GM20000 (cell line): ENCODE data around the gene WBP11.

Source experiments
- DNase-seq: peaks from one replicate; pipeline ENCODE4 v3.0.0; 2012; ENCODE audit warnings: low spot score
- TF ChIP-seq, protein P1 (sequence below): IDR thresholded peaks from 2 replicates; pipeline ENCODE4 v1.5.1; 2012; ENCODE audit warnings: mild to moderate bottlenecking, control low read depth; ENCODE audit errors: extremely low read depth, missing control alignments

The WBP11 gene

DNA sequence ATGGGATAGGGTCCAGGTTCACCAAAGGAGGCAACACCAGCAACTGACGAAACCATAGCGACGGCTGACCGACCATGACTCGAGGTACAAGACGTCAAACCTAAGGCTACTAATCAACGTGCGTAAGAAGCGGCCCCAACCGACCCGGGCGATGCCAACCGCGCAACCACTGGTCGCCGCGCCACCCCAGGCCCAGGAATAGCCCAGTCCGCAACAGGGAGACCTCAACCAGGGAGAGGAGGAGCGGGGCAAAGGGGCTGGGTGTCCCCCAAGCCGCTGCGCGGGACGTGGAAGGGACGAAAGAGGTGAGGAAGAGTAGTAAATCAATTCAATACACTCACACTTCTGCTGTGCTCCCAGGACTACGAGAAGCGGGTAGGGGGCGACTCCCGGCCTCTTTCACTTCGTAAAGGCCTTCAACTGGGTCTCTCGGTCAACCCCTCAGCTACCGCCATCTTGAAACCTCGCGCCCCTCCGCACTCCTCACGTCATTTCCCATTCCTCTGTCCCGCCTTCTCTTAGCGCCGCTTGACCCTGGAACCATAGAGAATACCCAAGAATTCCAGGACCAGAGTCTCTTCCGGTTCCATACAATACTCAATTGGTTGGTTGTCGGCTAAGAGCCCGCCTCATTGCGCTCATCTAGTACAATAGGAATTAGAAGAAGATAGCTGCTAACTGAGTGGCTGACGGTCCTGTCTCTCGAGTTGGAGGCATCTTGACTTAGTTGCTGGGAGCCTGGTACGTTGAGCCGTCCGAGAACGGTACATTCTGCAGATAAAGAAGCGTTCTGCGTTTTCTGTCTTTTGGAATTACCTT lies at the start of gene WBP11, which contains the start of gene C12orf60:
TSS of gene WBP11 (minus strand) at position 468 of the 819 bp plus-strand sequence. CDS start 2,095 bp downstream, outside the sequence.
TSS of gene C12orf60 (plus strand) at position 660 of the 819 bp plus-strand sequence. CDS start 19,266 bp downstream, outside the sequence.
- DNase-seq = peak; percentile 90
- TF ChIP-seq, protein P1, sequence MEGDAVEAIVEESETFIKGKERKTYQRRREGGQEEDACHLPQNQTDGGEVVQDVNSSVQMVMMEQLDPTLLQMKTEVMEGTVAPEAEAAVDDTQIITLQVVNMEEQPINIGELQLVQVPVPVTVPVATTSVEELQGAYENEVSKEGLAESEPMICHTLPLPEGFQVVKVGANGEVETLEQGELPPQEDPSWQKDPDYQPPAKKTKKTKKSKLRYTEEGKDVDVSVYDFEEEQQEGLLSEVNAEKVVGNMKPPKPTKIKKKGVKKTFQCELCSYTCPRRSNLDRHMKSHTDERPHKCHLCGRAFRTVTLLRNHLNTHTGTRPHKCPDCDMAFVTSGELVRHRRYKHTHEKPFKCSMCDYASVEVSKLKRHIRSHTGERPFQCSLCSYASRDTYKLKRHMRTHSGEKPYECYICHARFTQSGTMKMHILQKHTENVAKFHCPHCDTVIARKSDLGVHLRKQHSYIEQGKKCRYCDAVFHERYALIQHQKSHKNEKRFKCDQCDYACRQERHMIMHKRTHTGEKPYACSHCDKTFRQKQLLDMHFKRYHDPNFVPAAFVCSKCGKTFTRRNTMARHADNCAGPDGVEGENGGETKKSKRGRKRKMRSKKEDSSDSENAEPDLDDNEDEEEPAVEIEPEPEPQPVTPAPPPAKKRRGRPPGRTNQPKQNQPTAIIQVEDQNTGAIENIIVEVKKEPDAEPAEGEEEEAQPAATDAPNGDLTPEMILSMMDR = no peak

DNA sequence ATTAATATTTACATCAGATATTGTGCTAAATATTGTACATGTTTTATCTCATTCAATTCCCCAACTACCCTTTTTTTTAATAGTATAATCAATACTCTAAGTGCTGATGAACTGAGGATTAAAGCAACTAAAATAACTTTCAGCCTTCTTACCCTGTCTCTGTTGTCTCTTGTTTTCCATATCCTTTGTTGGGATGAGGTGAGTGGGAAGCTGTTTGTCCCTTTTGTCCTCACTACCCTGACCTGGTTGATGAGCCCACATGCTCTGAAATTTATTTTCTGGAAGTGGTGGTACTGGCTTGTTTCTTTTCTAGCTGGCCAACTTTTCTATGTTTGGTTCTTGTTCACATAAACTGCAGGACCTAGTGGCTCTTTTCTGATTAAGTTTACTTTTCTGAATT lies 49.6 kb upstream of the WBP11 start:
- TF ChIP-seq, protein P1 = no peak
- no peak for DNase-seq

DNA sequence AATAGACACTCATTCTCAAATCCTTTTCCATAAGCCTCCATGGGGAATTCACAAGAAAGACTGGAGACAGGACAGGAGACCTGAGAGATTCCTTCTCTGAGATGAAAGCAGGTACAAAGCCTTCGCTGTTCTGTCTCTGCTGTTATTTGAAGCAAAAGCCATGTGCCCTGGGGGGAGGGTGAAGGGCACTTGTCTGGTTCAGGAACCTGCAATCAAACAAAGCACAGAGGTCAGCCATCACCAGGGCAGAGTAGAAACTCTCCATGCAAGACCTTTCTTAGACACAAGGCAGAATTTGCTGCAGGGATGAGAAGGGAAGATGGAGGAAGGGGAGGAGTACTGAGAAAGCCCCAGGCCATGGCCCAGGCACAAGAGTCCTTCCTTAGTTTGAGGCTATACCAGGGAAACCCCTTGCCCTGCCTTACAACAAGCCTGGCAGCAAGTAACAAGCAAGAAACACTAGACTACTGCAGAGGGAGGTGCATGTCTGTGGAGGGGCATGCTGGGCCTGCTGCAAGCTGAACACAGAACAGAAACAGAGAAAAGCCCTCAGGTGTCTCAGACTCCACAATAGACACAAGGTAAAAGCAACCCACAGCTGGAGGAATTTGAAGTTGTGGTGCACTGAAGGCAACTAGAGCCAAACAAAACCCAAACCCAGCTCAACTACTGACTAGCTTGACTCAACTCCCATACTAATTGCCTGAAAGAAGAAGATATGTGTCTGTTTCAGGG lies 47.8 kb upstream of the WBP11 start:
- TF ChIP-seq, protein P1 = no peak
- no peak for DNase-seq

DNA sequence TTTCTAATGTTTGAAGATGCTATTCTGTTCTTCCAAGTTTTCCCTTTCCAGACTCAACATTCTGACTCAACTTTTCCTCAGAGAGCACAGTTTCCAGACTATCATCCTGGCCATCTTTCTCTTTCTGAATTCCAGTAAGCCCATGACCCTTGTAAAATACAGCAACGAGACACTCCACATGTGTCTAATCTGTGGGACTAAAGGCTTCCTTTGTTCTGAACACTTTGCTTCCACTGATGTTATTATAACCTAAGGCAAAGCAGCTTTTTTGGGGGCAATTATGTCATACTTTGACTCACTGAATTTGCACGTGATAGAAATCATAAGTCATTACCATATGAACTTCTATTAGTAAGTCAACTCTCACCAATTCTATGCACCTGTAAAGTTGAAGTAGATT lies 46.4 kb upstream of the WBP11 start:
- DNase-seq = no peak
- TF ChIP-seq, protein P1 = no peak

DNA sequence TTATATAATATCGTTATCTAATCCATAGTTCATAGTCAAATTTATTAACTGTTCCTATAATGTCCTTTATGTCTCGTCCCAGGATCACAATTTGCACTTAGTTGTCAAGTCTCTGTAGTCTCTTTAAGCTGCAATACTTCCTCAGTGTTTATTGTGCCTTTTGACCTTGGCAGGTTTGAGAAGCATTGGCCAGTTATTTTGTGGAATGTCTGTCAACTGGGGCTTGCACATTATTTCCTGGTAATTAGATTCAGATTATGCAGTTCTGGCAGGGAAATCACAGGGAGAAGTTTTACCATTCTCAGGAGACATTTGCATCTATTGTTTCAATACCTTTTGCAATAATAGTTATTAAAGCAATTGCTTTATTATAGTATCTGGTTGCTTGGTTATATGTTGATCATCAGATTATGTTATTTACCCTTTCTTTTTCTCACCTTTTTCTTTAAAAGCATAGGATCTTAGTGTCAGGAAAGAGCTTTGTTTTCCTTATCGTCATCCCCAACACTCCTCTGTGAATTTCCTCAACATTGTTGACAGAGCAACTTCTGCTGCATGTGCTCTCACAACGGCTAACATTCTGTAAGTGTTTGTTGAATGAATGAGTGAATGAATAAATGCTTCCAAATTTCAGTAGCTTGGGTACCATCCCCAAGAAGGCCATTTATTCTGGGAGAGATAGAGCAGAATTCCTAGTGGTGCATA lies 43.8 kb upstream of the WBP11 start:
- no peak for DNase-seq
- TF ChIP-seq, protein P1 = no peak

DNA sequence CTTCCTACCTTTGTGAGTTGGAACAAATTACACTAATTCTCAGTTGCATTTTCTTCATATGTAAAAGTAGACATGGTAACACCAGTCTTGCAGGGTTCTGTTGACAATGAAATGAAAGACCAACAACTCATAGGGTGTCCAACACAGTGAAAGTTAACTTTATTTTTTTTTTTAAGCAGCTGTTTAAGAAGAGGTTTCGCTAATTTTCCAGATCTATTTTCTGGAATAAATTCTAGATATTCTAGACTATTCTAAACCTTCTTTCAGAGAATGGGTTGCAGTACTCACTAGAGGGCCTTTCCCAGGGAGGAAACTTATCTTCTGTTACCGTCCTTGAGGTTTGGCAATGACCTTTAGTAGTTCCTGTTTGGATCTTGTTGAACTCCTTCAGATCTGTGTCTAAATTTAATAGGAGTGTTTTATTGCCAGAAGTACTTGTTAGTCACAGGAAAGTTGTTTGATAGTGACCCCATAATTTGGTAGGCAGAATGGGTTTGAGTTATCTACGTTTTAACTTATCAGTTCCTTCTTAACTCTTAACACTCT lies 42.8 kb upstream of the WBP11 start:
- TF ChIP-seq, protein P1 = no peak
- DNase-seq = no peak
